ENCODE data around the gene E2F7. TPM values are rescaled to one million over a fixed set of nuclear protein-coding genes. Genes with fewer than 3 reads are reported as not detected.

E2F7 gene
- total and polyA plus RNA-seq, 4 donors: 2.4 to 4.0 (median 3.4) TPM

GRCh38 chr12:77003914-77004313 is 61.5 kb downstream of the E2F7 start:
- Histone ChIP-seq H3K36me3 (ENCODE audit: control insufficient read depth, insufficient read depth, low read length) (no peaks in the 10 kb centered on the region), H3K9me3 (ENCODE audit: control insufficient read depth, insufficient read depth, low read length) (no peaks in the 10 kb centered on the region), H3K27me3 (ENCODE audit: control insufficient read depth, insufficient read depth, low read length) (no peaks in the 10 kb centered on the region), H3K27ac (ENCODE audit: low read depth, low read length) (no peak overlapping the region), H3K4me3 (ENCODE audit: low read depth, low read length) (no peak overlapping the region), H3K4me1 (ENCODE audit: control insufficient read depth, insufficient read depth, low read length) (no peaks in the 10 kb centered on the region)
- WGBS (ENCODE audit: insufficient coverage): 100% methylated on average over 1 of the region's 2 CpGs
- DNase-seq (ENCODE audit: low read depth in 4 of 6, low spot score in 6 of 6): peak in 1 of 6 donors; percentile 51

GRCh38 chr12:77003246-77003645 is 62.1 kb downstream of the E2F7 start:
- H3K27ac ChIP-seq (ENCODE audit: low read depth, low read length): no peak overlapping the region
- 46% methylated on average over 2 of the region's 2 CpGs for WGBS (ENCODE audit: insufficient coverage)
- H3K4me3 ChIP-seq (ENCODE audit: low read depth, low read length): no peak overlapping the region
- H3K4me1 ChIP-seq (ENCODE audit: control insufficient read depth, insufficient read depth, low read length): no peaks in the 10 kb centered on the region
- H3K9me3 ChIP-seq (ENCODE audit: control insufficient read depth, insufficient read depth, low read length): no peaks in the 10 kb centered on the region
- H3K36me3 ChIP-seq (ENCODE audit: control insufficient read depth, insufficient read depth, low read length): no peaks in the 10 kb centered on the region
- H3K27me3 ChIP-seq (ENCODE audit: control insufficient read depth, insufficient read depth, low read length): no peaks in the 10 kb centered on the region
- peak in 2 of 6 donors; percentile 29 to 46 for DNase-seq (ENCODE audit: low read depth in 4 of 6, low spot score in 6 of 6)

GRCh38 chr12:77002382-77002781 is 63.0 kb downstream of the E2F7 start:
- Histone ChIP-seq H3K4me3 (ENCODE audit: low read depth, low read length) (no peak overlapping the region), H3K36me3 (ENCODE audit: control insufficient read depth, insufficient read depth, low read length) (no peaks in the 10 kb centered on the region), H3K27me3 (ENCODE audit: control insufficient read depth, insufficient read depth, low read length) (no peaks in the 10 kb centered on the region), H3K4me1 (ENCODE audit: control insufficient read depth, insufficient read depth, low read length) (no peaks in the 10 kb centered on the region), H3K27ac (ENCODE audit: low read depth, low read length) (no peak overlapping the region), H3K9me3 (ENCODE audit: control insufficient read depth, insufficient read depth, low read length) (no peaks in the 10 kb centered on the region)
- WGBS (ENCODE audit: insufficient coverage): 100% methylated on average over 1 of the region's 3 CpGs
- no peak for DNase-seq (ENCODE audit: low read depth in 4 of 6, low spot score in 6 of 6)

- Histone ChIP-seq H3K27ac (ENCODE audit: low read depth, low read length) (no peak overlapping the region), H3K36me3 (ENCODE audit: control insufficient read depth, insufficient read depth, low read length) (no peaks in the 10 kb centered on the region), H3K27me3 (ENCODE audit: control insufficient read depth, insufficient read depth, low read length) (no peaks in the 10 kb centered on the region), H3K9me3 (ENCODE audit: control insufficient read depth, insufficient read depth, low read length) (no peaks in the 10 kb centered on the region), H3K4me3 (ENCODE audit: low read depth, low read length) (no peak overlapping the region), H3K4me1 (ENCODE audit: control insufficient read depth, insufficient read depth, low read length) (no peaks in the 10 kb centered on the region)
- DNase-seq (ENCODE audit: low read depth in 4 of 6, low spot score in 6 of 6): no peak
- WGBS (ENCODE audit: insufficient coverage): 81% methylated on average over 18 of the region's 18 CpGs
Measured at GRCh38 chr12:77001276-77001675, 64.1 kb downstream of the E2F7 start.

- no peak overlapping the region for H3K4me3 ChIP-seq (ENCODE audit: low read depth, low read length)
- H3K27ac ChIP-seq (ENCODE audit: low read depth, low read length): no peak overlapping the region
- DNase-seq (ENCODE audit: low read depth in 4 of 6, low spot score in 6 of 6): no peak
- H3K27me3 ChIP-seq (ENCODE audit: control insufficient read depth, insufficient read depth, low read length): no peaks in the 10 kb centered on the region
- H3K4me1 ChIP-seq (ENCODE audit: control insufficient read depth, insufficient read depth, low read length): no peaks in the 10 kb centered on the region
- H3K9me3 ChIP-seq (ENCODE audit: control insufficient read depth, insufficient read depth, low read length): no peaks in the 10 kb centered on the region
- no peaks in the 10 kb centered on the region for H3K36me3 ChIP-seq (ENCODE audit: control insufficient read depth, insufficient read depth, low read length)
- WGBS (ENCODE audit: insufficient coverage): 100% methylated on average over 1 of the region's 2 CpGs
Measured at GRCh38 chr12:76998908-76999556, 66.3 kb downstream of the E2F7 start.

GRCh38 chr12:76998386-76998785 is 67.0 kb downstream of the E2F7 start:
- DNase-seq (ENCODE audit: low read depth in 4 of 6, low spot score in 6 of 6): peak in 1 of 6 donors; percentile 78
- Histone ChIP-seq H3K27ac (ENCODE audit: low read depth, low read length) (no peak overlapping the region), H3K4me1 (ENCODE audit: control insufficient read depth, insufficient read depth, low read length) (no peaks in the 10 kb centered on the region), H3K9me3 (ENCODE audit: control insufficient read depth, insufficient read depth, low read length) (no peaks in the 10 kb centered on the region), H3K36me3 (ENCODE audit: control insufficient read depth, insufficient read depth, low read length) (no peaks in the 10 kb centered on the region), H3K27me3 (ENCODE audit: control insufficient read depth, insufficient read depth, low read length) (no peaks in the 10 kb centered on the region), H3K4me3 (ENCODE audit: low read depth, low read length) (no peak overlapping the region)
- WGBS (ENCODE audit: insufficient coverage): 35% methylated on average over 2 of the region's 4 CpGs

- DNase-seq (ENCODE audit: low read depth in 4 of 6, low spot score in 6 of 6): peak in 1 of 6 donors; percentile 86
- Histone ChIP-seq H3K27ac (ENCODE audit: low read depth, low read length) (no peak overlapping the region), H3K4me3 (ENCODE audit: low read depth, low read length) (no peak overlapping the region), H3K27me3 (ENCODE audit: control insufficient read depth, insufficient read depth, low read length) (no peaks in the 10 kb centered on the region), H3K9me3 (ENCODE audit: control insufficient read depth, insufficient read depth, low read length) (no peaks in the 10 kb centered on the region), H3K36me3 (ENCODE audit: control insufficient read depth, insufficient read depth, low read length) (no peaks in the 10 kb centered on the region), H3K4me1 (ENCODE audit: control insufficient read depth, insufficient read depth, low read length) (no peaks in the 10 kb centered on the region)
- 40% methylated on average over 1 of the region's 4 CpGs for WGBS (ENCODE audit: insufficient coverage)
Measured at GRCh38 chr12:76997011-76997780, 68.2 kb downstream of the E2F7 start.

GRCh38 chr12:76990716-76991115 is 74.7 kb downstream of the E2F7 start:
- no peaks in the 10 kb centered on the region for H3K4me1 ChIP-seq (ENCODE audit: control insufficient read depth, insufficient read depth, low read length)
- DNase-seq (ENCODE audit: low read depth in 4 of 6, low spot score in 6 of 6): no peak
- no peak overlapping the region for H3K4me3 ChIP-seq (ENCODE audit: low read depth, low read length)
- no peaks in the 10 kb centered on the region for H3K36me3 ChIP-seq (ENCODE audit: control insufficient read depth, insufficient read depth, low read length)
- H3K27ac ChIP-seq (ENCODE audit: low read depth, low read length): no peak overlapping the region
- WGBS (ENCODE audit: insufficient coverage): 0% methylated on average over 1 of the region's 1 CpG
- H3K27me3 ChIP-seq (ENCODE audit: control insufficient read depth, insufficient read depth, low read length): no peaks in the 10 kb centered on the region
- H3K9me3 ChIP-seq (ENCODE audit: control insufficient read depth, insufficient read depth, low read length): no peaks in the 10 kb centered on the region

- no peaks in the 10 kb centered on the region for H3K27me3 ChIP-seq (ENCODE audit: control insufficient read depth, insufficient read depth, low read length)
- H3K36me3 ChIP-seq (ENCODE audit: control insufficient read depth, insufficient read depth, low read length): no peaks in the 10 kb centered on the region
- no peak for DNase-seq (ENCODE audit: low read depth in 4 of 6, low spot score in 6 of 6)
Measured at GRCh38 chr12:76984566-76984965, 80.8 kb downstream of the E2F7 start.

GRCh38 chr12:76983420-76983819 is 81.9 kb downstream of the E2F7 start:
- H3K4me1 ChIP-seq (ENCODE audit: control insufficient read depth, insufficient read depth, low read length): no peaks in the 10 kb centered on the region
- H3K9me3 ChIP-seq (ENCODE audit: control insufficient read depth, insufficient read depth, low read length): peaks cover 4% of the 10 kb centered on the region
- no peak overlapping the region for H3K4me3 ChIP-seq (ENCODE audit: low read depth, low read length)
- no peak for DNase-seq (ENCODE audit: low read depth in 4 of 6, low spot score in 6 of 6)
- no peaks in the 10 kb centered on the region for H3K27me3 ChIP-seq (ENCODE audit: control insufficient read depth, insufficient read depth, low read length)
- WGBS (ENCODE audit: insufficient coverage): no CpG with 5 or more reads among the region's 2 CpGs
- no peak overlapping the region for H3K27ac ChIP-seq (ENCODE audit: low read depth, low read length)
- no peaks in the 10 kb centered on the region for H3K36me3 ChIP-seq (ENCODE audit: control insufficient read depth, insufficient read depth, low read length)

More at GRCh38 chr12:76984566-76984965, 80.8 kb downstream of the E2F7 start:
- WGBS (ENCODE audit: insufficient coverage): 96% methylated on average over 25 of the region's 26 CpGs
- H3K9me3 ChIP-seq (ENCODE audit: control insufficient read depth, insufficient read depth, low read length): peaks cover 4% of the 10 kb centered on the region
- no peaks in the 10 kb centered on the region for H3K4me1 ChIP-seq (ENCODE audit: control insufficient read depth, insufficient read depth, low read length)
- no peak overlapping the region for H3K4me3 ChIP-seq (ENCODE audit: low read depth, low read length)
- no peak overlapping the region for H3K27ac ChIP-seq (ENCODE audit: low read depth, low read length)

Data from spinal cord (tissue), 10 donors.